ENCODE measurements around the gene NFATC1.

NFATC1 gene

GRCh38 chr18:79455261-79455660 is 59.5 kb downstream of the NFATC1 start:
- H3K4me3 ChIP-seq (ENCODE audit: extremely low read depth, insufficient read depth, low read length, poor library complexity, severe bottlenecking) = no peak overlapping the region
- H3K27ac ChIP-seq (ENCODE audit: low read depth, low read length, severe bottlenecking) = no peak overlapping the region
- H3K9me3 ChIP-seq (ENCODE audit: control insufficient read depth, low read length) = no peaks in the 10 kb centered on the region
- WGBS, 2 experiments (ENCODE audit: insufficient coverage in 2 of 2) = 97 to 98% methylated on average over 24 to 25 of the region's 26 CpGs
- peaks cover 21% of the 10 kb centered on the region for H3K4me1 ChIP-seq (ENCODE audit: control insufficient read depth, insufficient read depth, low read length, poor library complexity, severe bottlenecking)
- peaks cover 81% of the 10 kb centered on the region for H3K36me3 ChIP-seq (ENCODE audit: control insufficient read depth, insufficient read depth, low read length)

GRCh38 chr18:79456105-79456980 is 60.6 kb downstream of the NFATC1 start:
- 95 to 98% methylated on average over 27 to 37 of the region's 37 CpGs for WGBS, 2 experiments (ENCODE audit: insufficient coverage in 2 of 2)

GRCh38 chr18:79457239-79457638 is 61.5 kb downstream of the NFATC1 start:
- no peak overlapping the region for H3K27ac ChIP-seq (ENCODE audit: low read depth, low read length, severe bottlenecking)
- H3K9me3 ChIP-seq (ENCODE audit: control insufficient read depth, low read length) = no peaks in the 10 kb centered on the region
- 97 to 98% methylated on average over 10 to 12 of the region's 12 CpGs for WGBS, 2 experiments (ENCODE audit: insufficient coverage in 2 of 2)
- H3K4me3 ChIP-seq (ENCODE audit: extremely low read depth, insufficient read depth, low read length, poor library complexity, severe bottlenecking) = no peak overlapping the region
- peaks cover 73% of the 10 kb centered on the region for H3K36me3 ChIP-seq (ENCODE audit: control insufficient read depth, insufficient read depth, low read length)
- peaks cover 31% of the 10 kb centered on the region for H3K4me1 ChIP-seq (ENCODE audit: control insufficient read depth, insufficient read depth, low read length, poor library complexity, severe bottlenecking)

More at GRCh38 chr18:79456105-79456980, 60.6 kb downstream of the NFATC1 start:
- Histone ChIP-seq H3K4me1 (ENCODE audit: control insufficient read depth, insufficient read depth, low read length, poor library complexity, severe bottlenecking) (peaks cover 31% of the 10 kb centered on the region), H3K36me3 (ENCODE audit: control insufficient read depth, insufficient read depth, low read length) (peaks cover 75% of the 10 kb centered on the region), H3K4me3 (ENCODE audit: extremely low read depth, insufficient read depth, low read length, poor library complexity, severe bottlenecking) (no peak overlapping the region), H3K27ac (ENCODE audit: low read depth, low read length, severe bottlenecking) (no peak overlapping the region), H3K9me3 (ENCODE audit: control insufficient read depth, low read length) (no peaks in the 10 kb centered on the region)

- 96 to 97% methylated on average over 18 of the region's 18 CpGs for WGBS, 2 experiments (ENCODE audit: insufficient coverage in 2 of 2)
- no peaks in the 10 kb centered on the region for H3K9me3 ChIP-seq (ENCODE audit: control insufficient read depth, low read length)
- H3K4me1 ChIP-seq (ENCODE audit: control insufficient read depth, insufficient read depth, low read length, poor library complexity, severe bottlenecking) = peaks cover 31% of the 10 kb centered on the region
- H3K36me3 ChIP-seq (ENCODE audit: control insufficient read depth, insufficient read depth, low read length) = peaks cover 74% of the 10 kb centered on the region
- H3K27ac ChIP-seq (ENCODE audit: low read depth, low read length, severe bottlenecking) = peak overlapping the region; percentile 97
- H3K4me3 ChIP-seq (ENCODE audit: extremely low read depth, insufficient read depth, low read length, poor library complexity, severe bottlenecking) = no peak overlapping the region
These were observed 61.9 kb downstream of the NFATC1 start for GRCh38 chr18:79457652-79458051.

GRCh38 chr18:79458131-79458838 is 62.6 kb downstream of the NFATC1 start:
- 74 to 76% methylated on average over 26 to 43 of the region's 45 CpGs for WGBS, 2 experiments (ENCODE audit: insufficient coverage in 2 of 2)

GRCh38 chr18:79458917-79459803 is 63.4 kb downstream of the NFATC1 start:
- H3K4me3 ChIP-seq (ENCODE audit: extremely low read depth, insufficient read depth, low read length, poor library complexity, severe bottlenecking) = no peak overlapping the region
- H3K27ac ChIP-seq (ENCODE audit: low read depth, low read length, severe bottlenecking) = peak overlapping the region; percentile 97
- H3K4me1 ChIP-seq (ENCODE audit: control insufficient read depth, insufficient read depth, low read length, poor library complexity, severe bottlenecking) = peaks cover 31% of the 10 kb centered on the region
- H3K36me3 ChIP-seq (ENCODE audit: control insufficient read depth, insufficient read depth, low read length) = peaks cover 74% of the 10 kb centered on the region
- 92 to 94% methylated on average over 36 to 40 of the region's 40 CpGs for WGBS, 2 experiments (ENCODE audit: insufficient coverage in 2 of 2)
- no peaks in the 10 kb centered on the region for H3K9me3 ChIP-seq (ENCODE audit: control insufficient read depth, low read length)

More at GRCh38 chr18:79458131-79458838, 62.6 kb downstream of the NFATC1 start:
- no peaks in the 10 kb centered on the region for H3K9me3 ChIP-seq (ENCODE audit: control insufficient read depth, low read length)
- peaks cover 74% of the 10 kb centered on the region for H3K36me3 ChIP-seq (ENCODE audit: control insufficient read depth, insufficient read depth, low read length)
- peak overlapping the region; percentile 97 for H3K27ac ChIP-seq (ENCODE audit: low read depth, low read length, severe bottlenecking)
- H3K4me1 ChIP-seq (ENCODE audit: control insufficient read depth, insufficient read depth, low read length, poor library complexity, severe bottlenecking) = peaks cover 31% of the 10 kb centered on the region
- no peak overlapping the region for H3K4me3 ChIP-seq (ENCODE audit: extremely low read depth, insufficient read depth, low read length, poor library complexity, severe bottlenecking)

GRCh38 chr18:79459946-79460480 is 64.3 kb downstream of the NFATC1 start:
- H3K4me1 ChIP-seq (ENCODE audit: control insufficient read depth, insufficient read depth, low read length, poor library complexity, severe bottlenecking) = peaks cover 31% of the 10 kb centered on the region
- peaks cover 72% of the 10 kb centered on the region for H3K36me3 ChIP-seq (ENCODE audit: control insufficient read depth, insufficient read depth, low read length)
- H3K4me3 ChIP-seq (ENCODE audit: extremely low read depth, insufficient read depth, low read length, poor library complexity, severe bottlenecking) = no peak overlapping the region
- 70 to 72% methylated on average over 3 of the region's 9 CpGs for WGBS, 2 experiments (ENCODE audit: insufficient coverage in 2 of 2)
- H3K27ac ChIP-seq (ENCODE audit: low read depth, low read length, severe bottlenecking) = peak overlapping the region; percentile 97
- no peaks in the 10 kb centered on the region for H3K9me3 ChIP-seq (ENCODE audit: control insufficient read depth, low read length)

- 80 to 86% methylated on average over 25 to 28 of the region's 31 CpGs for WGBS, 2 experiments (ENCODE audit: insufficient coverage in 2 of 2)
- H3K4me1 ChIP-seq (ENCODE audit: control insufficient read depth, insufficient read depth, low read length, poor library complexity, severe bottlenecking) = peaks cover 34% of the 10 kb centered on the region
- H3K36me3 ChIP-seq (ENCODE audit: control insufficient read depth, insufficient read depth, low read length) = peaks cover 71% of the 10 kb centered on the region
- peak overlapping the region; percentile 97 for H3K27ac ChIP-seq (ENCODE audit: low read depth, low read length, severe bottlenecking)
- no peak overlapping the region for H3K4me3 ChIP-seq (ENCODE audit: extremely low read depth, insufficient read depth, low read length, poor library complexity, severe bottlenecking)
- H3K9me3 ChIP-seq (ENCODE audit: control insufficient read depth, low read length) = no peaks in the 10 kb centered on the region
These were observed 65.0 kb downstream of the NFATC1 start for GRCh38 chr18:79460481-79461300.

GRCh38 chr18:79461627-79462026 is 65.9 kb downstream of the NFATC1 start:
- H3K36me3 ChIP-seq (ENCODE audit: control insufficient read depth, insufficient read depth, low read length) = peaks cover 71% of the 10 kb centered on the region
- no peak overlapping the region for H3K27ac ChIP-seq (ENCODE audit: low read depth, low read length, severe bottlenecking)
- H3K4me3 ChIP-seq (ENCODE audit: extremely low read depth, insufficient read depth, low read length, poor library complexity, severe bottlenecking) = no peak overlapping the region
- peaks cover 35% of the 10 kb centered on the region for H3K4me1 ChIP-seq (ENCODE audit: control insufficient read depth, insufficient read depth, low read length, poor library complexity, severe bottlenecking)
- 96 to 97% methylated on average over 22 of the region's 22 CpGs for WGBS, 2 experiments (ENCODE audit: insufficient coverage in 2 of 2)
- H3K9me3 ChIP-seq (ENCODE audit: control insufficient read depth, low read length) = no peaks in the 10 kb centered on the region
